Esophagus muscularis mucosa (tissue), 4 donors: ENCODE data around the gene EFNA1. TPM values are rescaled to one million over a fixed set of nuclear protein-coding genes. Genes with fewer than 3 reads are reported as not detected.
A peak's percentile ranks its signal among the peaks of the same experiment; 100 is the strongest.

ENCODE experiments used
- DNase-seq: peaks from one replicate; pipeline ENCODE4 v3.0.0-alpha.2; 2017; ENCODE audit errors: extremely low spot score
- H3K27ac ChIP-seq, 4 donors: fragments of 200-600 bp; sonication (generic); replicated peaks in 1 of 4; 1 replicate in 3 of 4; 2 replicates in 1 of 4; pipeline ENCODE4 v1.5.1; 2016 to 2019; ENCODE audit warnings: mild to moderate bottlenecking in 1 of 4
- H3K27me3 ChIP-seq, 4 donors: fragments of 200-600 bp; sonication (generic); one replicate each; pipeline versions ENCODE4 v1.5.1 to v1.6.0; 2016 to 2019
- H3K36me3 ChIP-seq, 4 donors: fragments of 200-600 bp; sonication (generic); one replicate each; pipeline ENCODE4 v1.5.1; 2016 to 2019
- H3K4me1 ChIP-seq, 4 donors: fragments of 200-600 bp; sonication (generic); one replicate each; pipeline ENCODE4 v1.5.1; 2016 to 2019
- H3K4me3 ChIP-seq, 4 donors: fragments of 200-600 bp; sonication (generic); 1 replicate in 2 of 4; 2 replicates in 2 of 4; pipeline ENCODE4 v1.5.1; 2016 to 2019; ENCODE audit warnings: mild to moderate bottlenecking in 4 of 4, moderate library complexity in 1 of 4
- H3K9me3 ChIP-seq, 4 donors: fragments of 200-600 bp; sonication (generic); 1 replicate in 3 of 4; 2 replicates in 1 of 4; pipeline ENCODE4 v1.5.1; 2016 to 2019
- EP300 ChIP-seq: sonication (generic); formaldehyde crosslinking; IDR thresholded peaks from one replicate; pipeline ENCODE4 v1.6.1; 2017; ENCODE audit warnings: antibody characterized with exemption
- POLR2A ChIP-seq: fragments of 450-650 bp; IDR thresholded peaks from one replicate; pipeline ENCODE4 v1.6.1; 2017; ENCODE audit warnings: antibody characterized with exemption, moderate library complexity, mild to moderate bottlenecking, low read depth
- POLR2AphosphoS5 ChIP-seq, 2 donors: sonication (generic); formaldehyde crosslinking; IDR thresholded peaks; one replicate each; pipeline ENCODE4 v1.6.1; 2017; ENCODE audit warnings: antibody characterized with exemption in 2 of 2
- WGBS: methylation state at CpG from one replicate; pipeline ENCODE4 v1.1.5; 2018; 5-methylcytosine and 5-hydroxymethylcytosine counted together
- intact Hi-C: fragments of 100-400 bp; cut with DNase I; formaldehyde crosslinking; loops from one replicate; pipeline ENCODE4 v1.15.1; 2023
- total RNA-seq, 4 donors: library from RNA; depleted of rRNA; stranded (reverse); fragments of >200 nt; gene quantifications; one replicate each; pipeline versions ENCODE4 v1.1.0 to v1.2.1, GENCODE V29; 2016
- TF ChIP-seq, protein P1 (sequence below), 3 experiments: fragments of 200-600 bp in 2 of 3; fragments of 450-650 bp in 1 of 3; sonication (generic) in 2 of 3; IDR thresholded peaks; one replicate each; pipeline ENCODE4 v1.5.1; 2017 to 2019; ENCODE audit warnings: antibody characterized with exemption in 3 of 3, mild to moderate bottlenecking in 2 of 3, moderate library complexity in 1 of 3

The EFNA1 gene
- total RNA-seq, result 10 to 100 TPM; 11.2 to 37.3 (median 27.5) TPM

DNA sequence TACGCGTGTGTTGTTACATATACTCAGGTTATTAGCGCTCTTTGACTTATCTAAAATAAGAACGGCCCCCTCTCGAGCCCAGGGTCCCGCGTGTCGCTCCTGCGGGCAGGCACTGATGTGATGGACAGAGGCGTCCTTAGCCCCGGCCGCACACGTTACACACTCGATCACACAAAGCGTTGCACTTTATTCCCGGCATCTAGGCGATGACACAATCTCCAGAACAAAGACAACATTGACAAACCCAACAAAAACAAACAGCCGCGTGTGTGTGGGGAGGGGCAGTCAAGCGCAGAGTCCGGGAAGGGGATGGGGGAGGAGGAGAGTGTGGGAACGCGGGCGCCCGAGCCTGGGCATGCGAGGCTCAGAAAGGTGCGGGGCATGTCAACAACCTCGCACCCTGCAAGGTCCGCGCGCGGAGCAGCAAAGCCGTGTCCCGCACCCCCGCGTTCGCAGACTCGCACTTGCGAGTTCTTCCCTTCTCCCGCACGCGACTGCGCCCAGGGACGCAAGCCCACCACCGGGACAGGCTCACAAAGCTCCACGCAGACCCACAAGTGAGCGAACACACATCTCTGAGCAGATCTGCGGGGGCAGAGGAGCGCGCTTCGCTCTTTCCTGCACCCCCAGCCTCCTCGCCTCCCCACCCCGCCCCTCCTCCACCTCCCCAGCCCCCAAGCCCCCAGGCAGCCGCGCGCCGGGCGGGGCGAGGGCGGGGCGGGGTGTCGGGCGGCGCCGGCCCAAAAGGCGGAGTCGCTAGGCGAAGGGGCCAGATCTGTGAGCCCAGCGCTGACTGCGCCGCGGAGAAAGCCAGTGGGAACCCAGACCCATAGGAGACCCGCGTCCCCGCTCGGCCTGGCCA, at the start of gene EFNA1:
TSS of gene EFNA1 (plus strand) at position 772 of the 862 bp plus-strand sequence. CDS start 102 bp downstream, outside the sequence.
- H3K36me3 ChIP-seq, result peaks cover 0 to 17% (median 13%) of the 10 kb centered on the region in 4 donors
- peaks cover 62 to 68% (median 66%) of the 10 kb centered on the region in 4 donors for H3K4me1 ChIP-seq
- H3K27ac ChIP-seq, result peak within 1 kb of the TSS; percentile 85 to 97 (median 89)
- peak within 1 kb of the TSS; percentile 63 to 71 (median 68) for H3K4me3 ChIP-seq
- H3K27me3 ChIP-seq, result no peaks in the 10 kb centered on the region
- H3K9me3 ChIP-seq, result no peaks in the 10 kb centered on the region
- WGBS, result 1% methylated on average over 54 of the region's 76 CpGs
- TF ChIP-seq POLR2AphosphoS5 (IDR thresholded peaks at IDR 0.05) (peak; percentile 58 to 91), POLR2A (no peak), EP300 (peak; percentile 52)
- TF ChIP-seq, protein P1, sequence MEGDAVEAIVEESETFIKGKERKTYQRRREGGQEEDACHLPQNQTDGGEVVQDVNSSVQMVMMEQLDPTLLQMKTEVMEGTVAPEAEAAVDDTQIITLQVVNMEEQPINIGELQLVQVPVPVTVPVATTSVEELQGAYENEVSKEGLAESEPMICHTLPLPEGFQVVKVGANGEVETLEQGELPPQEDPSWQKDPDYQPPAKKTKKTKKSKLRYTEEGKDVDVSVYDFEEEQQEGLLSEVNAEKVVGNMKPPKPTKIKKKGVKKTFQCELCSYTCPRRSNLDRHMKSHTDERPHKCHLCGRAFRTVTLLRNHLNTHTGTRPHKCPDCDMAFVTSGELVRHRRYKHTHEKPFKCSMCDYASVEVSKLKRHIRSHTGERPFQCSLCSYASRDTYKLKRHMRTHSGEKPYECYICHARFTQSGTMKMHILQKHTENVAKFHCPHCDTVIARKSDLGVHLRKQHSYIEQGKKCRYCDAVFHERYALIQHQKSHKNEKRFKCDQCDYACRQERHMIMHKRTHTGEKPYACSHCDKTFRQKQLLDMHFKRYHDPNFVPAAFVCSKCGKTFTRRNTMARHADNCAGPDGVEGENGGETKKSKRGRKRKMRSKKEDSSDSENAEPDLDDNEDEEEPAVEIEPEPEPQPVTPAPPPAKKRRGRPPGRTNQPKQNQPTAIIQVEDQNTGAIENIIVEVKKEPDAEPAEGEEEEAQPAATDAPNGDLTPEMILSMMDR (IDR thresholded peaks at IDR 0.05), result no peak
- intact Hi-C loops, result loop anchor here (5.0 kb wide), 2 partner anchors 35 to 45 kb away; partner anchors contain the start of genes KRTCAP2 and TRIM46
- DNase-seq, result peak; percentile 93

DNA sequence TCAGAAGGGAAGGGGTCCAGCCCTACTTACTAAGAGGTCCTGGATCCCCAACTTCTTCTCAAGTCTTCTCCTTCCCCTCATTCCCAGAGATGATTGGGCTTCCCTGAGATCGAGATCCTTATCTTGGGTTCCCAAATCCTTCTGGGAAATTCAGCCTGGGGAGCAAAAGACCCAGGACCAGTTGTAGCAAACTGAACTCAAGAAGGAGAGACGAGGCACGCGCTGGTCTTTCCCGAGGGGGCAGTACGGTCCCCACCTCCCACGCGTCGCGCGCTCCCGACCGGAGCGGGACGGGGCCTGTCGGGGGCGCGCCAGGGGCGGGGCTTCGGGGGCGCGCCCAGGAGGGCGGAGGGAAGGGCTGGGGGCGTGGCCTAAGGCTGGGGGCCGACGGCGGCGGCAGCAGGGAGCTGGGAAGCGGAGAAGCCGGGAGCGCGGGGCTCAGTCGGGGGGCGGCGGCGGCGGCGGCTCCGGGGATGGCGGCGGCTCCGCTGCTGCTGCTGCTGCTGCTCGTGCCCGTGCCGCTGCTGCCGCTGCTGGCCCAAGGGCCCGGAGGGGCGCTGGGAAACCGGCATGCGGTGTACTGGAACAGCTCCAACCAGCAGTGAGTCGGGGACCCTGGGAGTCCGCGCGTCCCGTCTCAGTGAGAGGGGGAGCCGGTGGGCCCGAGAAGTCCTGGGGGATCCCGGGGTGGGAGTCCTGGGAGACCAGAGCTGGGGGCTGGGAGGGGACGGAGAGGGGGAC, 49.0 kb upstream of the EFNA1 start, which contains the start of gene EFNA3:
TSS of gene EFNA3 (plus strand) at position 369 of the 741 bp plus-strand sequence. CDS start at position 474, 105 bp downstream.
- no peak for TF ChIP-seq POLR2AphosphoS5 (IDR thresholded peaks at IDR 0.05)
- TF ChIP-seq, protein P1 (IDR thresholded peaks at IDR 0.05), result no peak
- no peak for TF ChIP-seq EP300
- TF ChIP-seq POLR2A, result no peak
- no peak for DNase-seq
- Histone ChIP-seq H3K4me1 (peaks cover 45 to 55% (median 49%) of the 10 kb centered on the region in 4 donors), H3K36me3 (no peaks in the 10 kb centered on the region), H3K9me3 (no peaks in the 10 kb centered on the region), H3K27ac (no peak within 1 kb of the TSS), H3K4me3 (peak within 1 kb of the TSS; percentile 52 to 60 (median 55)), H3K27me3 (peaks cover 16 to 49% (median 46%) of the 10 kb centered on the region in 4 donors)
- intact Hi-C loops, result no loop called here
- 2% methylated on average over 7 of the region's 59 CpGs for WGBS

- H3K27me3 ChIP-seq, result peaks cover 16 to 54% (median 50%) of the 10 kb centered on the region in 4 donors
Measured at GRCh38 chr1:155079210-155079486, 48.5 kb upstream of the EFNA1 start.

DNA sequence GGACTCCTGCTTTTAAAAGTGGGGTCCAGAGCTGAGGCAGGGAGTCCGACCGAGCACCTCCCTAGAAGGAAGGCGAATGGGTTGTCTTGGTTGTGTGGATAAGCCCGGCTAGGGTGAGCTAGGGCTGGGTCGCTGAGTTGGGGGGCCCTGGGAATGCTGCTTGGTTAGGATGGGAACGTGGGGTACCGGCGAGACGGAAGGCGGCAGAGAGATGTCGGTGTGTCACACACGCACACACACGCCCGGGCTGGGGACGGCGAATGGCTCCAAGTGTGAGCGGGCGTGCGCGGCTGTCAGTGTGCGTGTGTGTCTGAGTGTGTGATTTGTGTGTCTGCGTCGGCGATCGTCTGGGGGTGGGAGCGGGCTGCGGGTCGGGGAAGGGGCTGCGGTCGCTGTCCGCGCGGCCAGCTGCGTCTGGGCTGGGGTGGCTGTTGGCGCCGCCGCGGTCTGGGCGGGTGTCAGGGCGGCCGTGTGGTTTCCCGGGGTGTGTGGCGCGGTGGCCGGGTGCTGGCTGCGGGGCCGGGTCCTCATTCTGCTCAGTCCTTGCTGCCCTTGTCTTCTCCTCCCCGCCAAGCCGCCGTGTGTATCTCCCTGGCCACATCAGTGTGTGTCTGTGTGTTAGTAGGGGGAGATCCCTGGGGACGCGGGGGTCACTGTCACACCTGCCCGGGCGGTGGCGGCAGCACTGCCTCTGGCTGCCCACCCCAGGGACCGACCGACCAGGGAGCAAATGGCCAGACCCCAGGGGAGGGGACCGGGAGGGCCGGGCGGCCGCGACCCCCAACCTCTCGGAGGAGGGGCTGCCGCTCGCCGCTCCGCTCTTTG, 48.0 kb upstream of the EFNA1 start:
- TF ChIP-seq EP300 (no peak), POLR2AphosphoS5 (IDR thresholded peaks at IDR 0.05) (no peak), POLR2A (no peak)
- TF ChIP-seq, protein P1 (IDR thresholded peaks at IDR 0.05), result no peak
- intact Hi-C loops, result no loop called here
- no peaks in the 10 kb centered on the region for H3K36me3 ChIP-seq
- DNase-seq, result no peak
- H3K27ac ChIP-seq, result no peak overlapping the region
- 6% methylated on average over 19 of the region's 67 CpGs for WGBS
- H3K9me3 ChIP-seq, result no peaks in the 10 kb centered on the region
- peaks cover 16 to 54% (median 52%) of the 10 kb centered on the region in 4 donors for H3K27me3 ChIP-seq
- H3K4me3 ChIP-seq, result peak overlapping the region; percentile 52 to 60 (median 55)
- H3K4me1 ChIP-seq, result peaks cover 50 to 65% (median 56%) of the 10 kb centered on the region in 4 donors

More at GRCh38 chr1:155079210-155079486, 48.5 kb upstream of the EFNA1 start:
- H3K27ac ChIP-seq, result no peak overlapping the region
- 4% methylated on average over 9 of the region's 10 CpGs for WGBS
- no peak for TF ChIP-seq EP300
- no peak for TF ChIP-seq POLR2AphosphoS5 (IDR thresholded peaks at IDR 0.05)
- peak overlapping the region; percentile 52 to 60 (median 55) for H3K4me3 ChIP-seq
- intact Hi-C loops, result no loop called here
- DNase-seq, result no peak
- H3K36me3 ChIP-seq, result no peaks in the 10 kb centered on the region
- H3K4me1 ChIP-seq, result peaks cover 45 to 60% (median 51%) of the 10 kb centered on the region in 4 donors
- no peaks in the 10 kb centered on the region for H3K9me3 ChIP-seq
